GM19025 (cell line): ENCODE data around the gene ZNF580.

ENCODE experiments used
- ATAC-seq: cut with Tn5 transposase; IDR thresholded peaks from one replicate; pipeline ENCODE4 v1.9.1; 2021; ENCODE audit warnings: mild to moderate bottlenecking, low read depth, moderate library complexity; ENCODE audit not compliant: unreplicated experiment

The ZNF580 gene

GRCh38 chr19:55622242-55622969 is 18.4 kb upstream of the ZNF580 start:
- ATAC-seq = no peak

GRCh38 chr19:55623130-55623529 is 17.7 kb upstream of the ZNF580 start:
- ATAC-seq = no peak

GRCh38 chr19:55623561-55623960 is 17.2 kb upstream of the ZNF580 start:
- no peak for ATAC-seq

- peak; percentile 45 for ATAC-seq
Observed at GRCh38 chr19:55624109-55625003, 16.4 kb upstream of the ZNF580 start, which contains the start of gene ZNF784. ZNF784 (minus strand) TSS chr19:55624566; CDS start chr19:55624561, 5 bp downstream.

- ATAC-seq = no peak
Observed at GRCh38 chr19:55625004-55625326, 15.8 kb upstream of the ZNF580 start.

- ATAC-seq = no peak
Observed at GRCh38 chr19:55626350-55626749, 14.5 kb upstream of the ZNF580 start.

GRCh38 chr19:55632463-55632834 is 8.4 kb upstream of the ZNF580 start:
- no peak for ATAC-seq

- ATAC-seq = no peak
Observed at GRCh38 chr19:55633861-55634260, 6.9 kb upstream of the ZNF580 start.

GRCh38 chr19:55635334-55635717 is 5.5 kb upstream of the ZNF580 start:
- no peak for ATAC-seq

GRCh38 chr19:55635856-55636440 is 4.9 kb upstream of the ZNF580 start:
- no peak for ATAC-seq

- no peak for ATAC-seq
Observed at GRCh38 chr19:55636723-55637122, 4.1 kb upstream of the ZNF580 start.

- no peak for ATAC-seq
Observed at GRCh38 chr19:55637534-55637933, 3.3 kb upstream of the ZNF580 start.

GRCh38 chr19:55638864-55639359 is 1.9 kb upstream of the ZNF580 start:
- ATAC-seq = no peak

- no peak for ATAC-seq
Observed at GRCh38 chr19:55640043-55640576, 692 bp upstream of the ZNF580 start.

- ATAC-seq = no peak
Observed at GRCh38 chr19:55641426-55642152, 787 bp downstream of the ZNF580 start.

GRCh38 chr19:55642153-55643002 is 1.6 kb downstream of the ZNF580 start:
- ATAC-seq = no peak

- no peak for ATAC-seq
Observed at GRCh38 chr19:55643003-55643886, 2.4 kb downstream of the ZNF580 start, which contains the start of gene ZNF581. ZNF581 (plus strand) TSS chr19:55643649; CDS start chr19:55644572, 923 bp downstream.

GRCh38 chr19:55643887-55644176 is 3.0 kb downstream of the ZNF580 start:
- no peak for ATAC-seq
